HG03139 (cell line): ENCODE data around the gene S100PBP.

ENCODE experiments used
- ATAC-seq: cut with Tn5 transposase; IDR thresholded peaks from one replicate; pipeline ENCODE4 v1.9.1; 2021; ENCODE audit not compliant: unreplicated experiment

Gene S100PBP

DNA sequence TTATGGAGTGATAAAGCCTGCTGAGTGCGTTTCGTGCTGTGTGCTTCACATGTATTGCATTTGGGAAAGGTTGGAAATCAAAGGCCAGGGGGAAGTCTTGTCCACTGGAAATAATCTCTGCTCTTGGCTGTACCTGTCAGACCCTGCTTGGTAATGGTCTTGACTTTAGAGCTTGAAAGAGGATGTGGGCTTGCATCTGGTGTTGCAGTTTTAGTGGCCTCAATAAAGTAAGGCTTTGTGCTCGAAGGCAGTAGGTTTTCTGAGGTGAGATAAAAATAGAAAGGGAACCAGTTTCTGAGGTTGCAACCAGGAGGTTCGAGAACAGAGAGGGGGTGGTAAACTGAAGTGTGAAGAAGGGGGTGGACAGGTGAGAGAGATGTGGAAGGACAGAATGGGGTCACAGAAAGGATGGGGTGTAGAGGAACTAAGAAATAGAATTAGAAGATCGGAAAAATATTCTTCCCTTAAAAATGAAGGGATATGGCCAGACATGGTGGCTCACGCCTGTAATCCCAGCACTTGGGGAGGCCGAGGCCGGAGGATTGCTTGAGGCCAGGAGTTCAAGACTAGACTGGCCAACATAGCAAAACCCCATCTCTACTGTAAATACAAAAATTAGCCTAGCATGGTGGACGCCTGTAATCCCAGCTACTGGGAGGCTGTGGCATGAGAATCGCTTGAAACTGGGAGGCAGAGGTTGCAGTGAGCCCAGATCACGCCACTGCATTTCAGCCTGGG is 1.5 kb downstream of the S100PBP start:
- peak; percentile 33 for ATAC-seq

DNA sequence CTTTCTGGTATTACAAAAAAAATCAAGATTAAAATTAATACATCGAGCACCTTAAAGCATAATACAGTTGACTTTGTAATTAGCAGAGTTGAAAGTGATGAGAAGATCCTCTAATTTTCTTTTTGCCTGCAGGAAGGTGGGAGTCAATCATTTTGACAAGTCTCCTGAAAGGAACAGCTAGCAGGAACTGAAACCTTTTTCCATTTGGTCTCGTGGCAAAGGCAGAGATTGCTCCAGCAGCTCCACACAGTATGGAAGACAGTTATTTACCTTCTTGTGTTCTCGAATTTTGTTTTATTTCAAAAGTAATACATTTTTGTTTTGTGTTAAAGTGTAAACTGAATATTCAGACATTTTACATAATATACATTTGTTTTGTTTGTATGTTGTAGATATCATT is 7.7 kb downstream of the S100PBP start:
- ATAC-seq, result no peak

DNA sequence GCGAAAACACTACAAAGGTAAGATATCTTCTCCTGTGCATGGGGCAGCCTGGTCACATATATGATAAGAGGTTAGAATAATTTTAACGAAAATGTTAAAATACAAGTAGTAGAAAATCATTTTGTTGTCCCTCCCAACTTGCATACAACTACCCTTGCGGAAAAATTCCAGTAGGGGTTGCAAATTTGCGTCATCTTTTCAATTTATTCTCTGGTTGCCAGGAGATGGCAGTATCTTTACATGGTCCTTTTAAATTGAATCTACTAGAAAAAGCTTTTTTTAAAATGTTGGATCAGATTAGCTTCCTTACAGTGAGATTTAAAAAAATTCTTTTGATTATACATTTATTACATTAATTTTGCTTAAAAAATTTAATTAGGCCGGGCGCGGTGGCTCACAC is 10.9 kb downstream of the S100PBP start:
- no peak for ATAC-seq

DNA sequence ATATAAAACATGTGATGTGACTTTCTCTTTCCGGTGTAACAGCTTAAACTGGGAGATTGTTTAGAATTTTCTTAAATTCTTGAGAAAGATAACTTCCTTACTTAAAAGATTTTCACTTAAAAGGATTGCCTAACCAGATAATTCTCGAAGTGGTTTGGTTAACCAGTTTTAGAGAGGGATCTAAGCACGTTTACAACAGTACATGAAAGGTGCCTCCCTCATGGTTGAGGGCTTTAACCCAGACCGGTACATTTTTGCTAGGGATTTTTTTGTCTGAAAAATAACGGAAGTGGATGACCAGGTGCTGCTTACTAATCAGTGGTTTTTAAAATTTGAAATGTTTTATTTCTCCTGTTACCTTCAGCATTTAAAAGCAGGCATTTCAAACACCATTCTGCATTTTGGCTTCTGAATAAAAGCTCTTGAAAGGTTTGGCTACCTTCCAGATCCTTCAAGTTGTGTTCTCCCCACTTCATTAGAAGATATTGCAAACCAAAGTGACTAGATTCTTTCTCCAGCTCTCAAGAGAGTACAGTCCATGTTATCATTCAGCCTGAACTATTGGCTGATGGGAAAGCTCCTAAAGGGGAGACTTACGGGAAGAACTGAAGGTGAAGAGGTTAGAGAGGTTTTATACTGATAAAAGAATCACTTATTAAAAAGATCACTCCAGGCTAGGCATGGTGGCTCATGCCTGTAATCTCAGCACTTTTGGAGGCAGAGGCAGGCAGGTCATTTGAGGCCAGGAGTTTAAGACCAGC is 12.8 kb downstream of the S100PBP start:
- no peak for ATAC-seq

DNA sequence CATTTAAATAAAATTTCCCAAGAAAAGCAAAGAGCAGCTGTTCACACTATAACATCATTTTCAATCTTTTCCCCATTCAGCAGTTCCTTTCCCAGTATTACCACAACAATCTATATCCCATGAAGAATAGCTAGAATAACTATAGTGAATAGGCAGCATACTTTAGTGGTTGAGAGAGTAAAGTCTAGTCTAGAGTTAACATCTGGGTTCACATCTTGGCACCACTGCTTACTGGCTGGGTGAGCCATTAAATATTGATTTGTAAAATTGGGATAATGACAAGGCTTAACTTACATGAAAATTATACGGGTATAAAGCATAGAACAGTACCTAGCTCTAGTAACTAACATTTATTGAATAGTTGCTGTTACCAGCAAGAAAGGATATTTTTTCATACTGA is 14.4 kb downstream of the S100PBP start:
- no peak for ATAC-seq

DNA sequence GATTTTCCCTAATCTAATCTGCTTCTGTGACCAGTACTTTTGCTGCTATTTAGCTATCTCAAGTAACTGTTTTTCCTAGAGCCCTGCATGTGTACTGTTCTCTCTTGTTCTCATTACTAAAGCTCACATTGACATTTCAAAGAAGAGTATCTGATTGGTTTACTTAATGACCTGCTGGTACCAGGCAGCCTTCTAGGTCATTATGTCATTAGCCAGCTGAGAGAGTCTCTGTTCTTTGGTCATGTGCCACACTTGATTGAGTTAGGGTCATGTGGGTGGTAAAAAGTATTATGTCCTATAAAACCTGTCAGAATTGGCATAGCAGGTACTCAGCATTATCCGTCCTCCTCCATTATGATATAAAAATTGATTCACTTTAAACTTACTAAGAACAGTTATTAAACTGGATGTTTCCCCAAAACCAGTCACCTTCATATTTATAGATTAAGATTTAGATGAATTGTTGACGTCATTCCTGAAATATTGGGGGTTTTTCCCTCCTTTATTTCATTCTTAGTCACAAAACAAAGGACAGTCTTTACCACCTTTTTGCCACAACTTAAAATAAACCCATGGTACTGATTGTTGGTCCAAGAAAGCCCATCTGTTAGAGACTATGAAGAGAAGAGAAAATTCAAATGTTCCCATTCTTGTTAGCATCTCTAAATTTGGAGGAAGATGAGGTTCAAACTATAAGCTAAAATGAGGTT is 31.1 kb downstream of the S100PBP start:
- ATAC-seq, result no peak

DNA sequence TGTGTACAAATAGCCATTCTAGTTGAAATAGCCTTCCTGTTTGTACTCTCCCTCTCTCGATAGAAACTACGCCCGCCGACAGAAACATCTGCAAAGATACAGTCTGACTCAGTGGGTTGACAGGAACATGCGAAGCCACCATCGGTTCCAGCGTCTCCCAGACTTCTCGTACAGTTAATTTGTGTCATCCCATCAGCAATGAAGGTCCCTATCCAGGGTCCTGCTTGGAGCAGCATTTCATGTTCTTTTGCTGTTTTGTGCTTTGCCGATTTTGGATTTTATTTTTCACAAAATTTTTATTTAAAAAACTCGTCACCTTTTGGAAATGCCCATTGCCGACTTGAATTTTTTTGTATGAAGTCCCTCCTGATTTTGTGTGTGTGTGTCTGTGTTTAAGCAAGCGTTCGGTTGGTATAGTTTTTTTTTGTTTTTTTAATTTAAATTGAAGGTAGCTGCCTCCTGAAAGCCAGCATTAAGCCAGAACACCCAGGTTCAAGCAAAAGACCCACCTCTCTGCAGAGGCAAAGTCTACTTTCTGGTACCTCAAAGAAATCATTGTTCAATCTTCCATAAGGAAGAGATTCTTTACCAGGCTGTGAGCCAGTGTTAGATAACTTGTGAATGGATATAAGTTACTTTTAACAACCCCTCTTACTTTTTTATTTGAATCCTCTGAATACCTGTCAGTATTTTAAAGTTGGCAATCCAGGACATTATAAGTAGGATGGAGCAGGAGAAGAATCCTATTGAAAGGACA is 38.6 kb downstream of the S100PBP start:
- no peak for ATAC-seq

DNA sequence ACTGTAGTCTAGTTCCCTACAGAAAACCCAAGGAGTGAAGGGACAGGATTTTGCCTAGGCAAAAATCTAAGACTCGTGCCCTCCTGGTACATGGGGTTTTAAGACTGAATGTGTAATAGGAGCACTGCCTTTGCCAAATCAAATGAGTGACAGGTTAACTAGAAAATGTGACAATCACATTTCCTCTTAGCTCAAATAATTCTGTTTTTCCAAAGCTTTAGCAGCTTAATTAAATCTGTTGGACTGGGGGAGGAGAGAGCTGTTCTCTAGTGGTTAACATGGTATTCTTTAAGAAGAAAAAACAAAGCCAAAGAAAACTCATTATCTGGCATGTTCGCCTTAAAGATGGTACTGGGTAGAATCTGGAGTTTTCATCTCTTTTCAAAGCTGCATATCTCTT is 40.7 kb downstream of the S100PBP start:
- ATAC-seq, result no peak

DNA sequence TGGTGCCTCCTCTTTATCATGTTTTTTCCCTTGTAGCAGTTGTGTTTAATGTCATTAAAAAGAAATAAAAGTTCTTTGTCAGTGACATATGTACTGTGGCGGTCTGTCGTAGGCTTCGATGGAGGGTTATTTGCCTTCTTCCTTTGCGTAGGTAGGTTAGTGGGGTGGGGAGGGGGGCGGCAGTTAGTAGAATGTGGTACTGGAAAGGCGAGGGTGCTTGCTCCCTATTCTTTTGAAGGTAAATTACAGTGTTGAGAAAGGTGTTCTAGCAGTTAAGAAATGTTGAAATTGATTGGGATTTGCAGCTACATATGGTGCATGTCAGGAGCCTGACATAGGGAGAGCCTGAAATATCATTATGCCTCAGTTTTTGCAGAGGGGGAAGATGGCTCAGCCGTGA is 41.3 kb downstream of the S100PBP start:
- ATAC-seq, result no peak

DNA sequence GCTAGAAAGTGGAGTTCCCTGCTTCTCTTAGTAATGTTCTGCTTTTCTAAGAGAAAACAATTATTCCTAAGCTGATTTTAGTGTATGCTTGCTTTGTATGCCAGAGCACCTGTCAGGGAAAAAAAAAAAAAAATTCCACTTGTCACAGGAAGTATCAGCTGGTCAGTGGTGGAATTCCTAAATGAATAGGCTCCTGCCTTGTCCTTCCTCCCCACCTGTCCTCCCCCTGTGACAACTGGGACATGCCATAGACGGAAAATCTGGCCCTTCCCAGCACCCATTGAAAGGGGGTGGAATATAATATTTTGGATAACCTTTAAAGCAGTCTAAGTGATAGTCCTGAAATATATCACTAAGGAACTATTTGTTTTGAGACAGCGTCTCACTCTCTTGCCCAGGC is 42.5 kb downstream of the S100PBP start:
- ATAC-seq, result no peak

DNA sequence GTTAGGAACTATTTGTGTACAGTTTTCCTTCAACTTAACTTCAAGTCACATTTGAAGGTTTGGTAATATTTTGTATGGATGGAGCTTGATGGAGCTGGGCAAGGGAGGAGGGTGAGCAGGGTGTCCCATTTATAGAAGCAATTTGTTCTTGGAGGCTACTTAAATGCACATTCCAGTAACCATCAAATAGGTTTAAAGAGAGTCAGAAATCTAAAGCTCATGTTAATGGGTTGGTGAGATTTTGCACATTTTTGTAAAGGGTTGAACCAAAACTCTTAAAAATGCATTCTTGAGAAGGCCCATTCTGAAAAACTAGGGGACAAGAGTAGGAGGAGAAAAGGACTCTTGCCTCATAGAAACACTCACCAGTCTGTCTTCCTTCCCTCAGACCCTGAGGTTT is 43.1 kb downstream of the S100PBP start:
- ATAC-seq, result no peak

DNA sequence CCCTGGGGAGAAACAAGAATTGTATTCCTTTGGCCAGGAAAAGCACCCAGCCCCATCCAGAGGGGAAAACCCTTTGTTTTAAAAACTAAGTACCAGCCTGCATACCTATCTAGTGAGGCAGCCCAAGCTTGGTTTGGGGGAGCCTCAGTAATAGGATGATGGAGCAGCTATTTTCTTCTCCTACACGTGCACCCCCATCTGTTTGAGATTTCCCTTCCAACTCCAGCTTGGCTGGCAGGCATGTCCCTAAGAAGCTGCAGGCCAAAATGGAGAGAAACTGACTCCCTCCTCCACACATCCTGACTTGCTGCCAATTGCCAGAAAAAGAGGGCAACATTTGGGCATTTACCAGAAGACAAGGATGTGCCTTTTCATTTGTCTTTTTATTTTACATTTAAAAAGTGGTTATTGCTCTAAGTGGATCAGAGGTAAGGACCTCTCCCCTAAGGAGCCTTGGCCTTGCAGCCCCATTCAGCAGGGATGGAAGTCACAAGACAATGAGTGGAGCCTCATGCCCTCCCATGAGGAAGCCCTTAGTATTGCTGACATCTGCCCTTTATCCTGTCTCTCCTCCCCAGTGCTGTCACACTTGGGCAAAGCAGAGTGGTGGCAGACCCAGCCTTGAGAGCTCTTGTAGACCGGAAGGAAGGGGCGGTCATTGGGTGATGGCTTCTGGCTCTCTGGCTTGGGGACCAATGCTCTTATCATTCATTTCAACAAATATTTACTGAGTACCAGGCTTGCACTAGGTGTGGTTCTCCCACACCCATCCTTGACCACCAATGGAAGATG is 44.6 kb downstream of the S100PBP start:
- no peak for ATAC-seq

DNA sequence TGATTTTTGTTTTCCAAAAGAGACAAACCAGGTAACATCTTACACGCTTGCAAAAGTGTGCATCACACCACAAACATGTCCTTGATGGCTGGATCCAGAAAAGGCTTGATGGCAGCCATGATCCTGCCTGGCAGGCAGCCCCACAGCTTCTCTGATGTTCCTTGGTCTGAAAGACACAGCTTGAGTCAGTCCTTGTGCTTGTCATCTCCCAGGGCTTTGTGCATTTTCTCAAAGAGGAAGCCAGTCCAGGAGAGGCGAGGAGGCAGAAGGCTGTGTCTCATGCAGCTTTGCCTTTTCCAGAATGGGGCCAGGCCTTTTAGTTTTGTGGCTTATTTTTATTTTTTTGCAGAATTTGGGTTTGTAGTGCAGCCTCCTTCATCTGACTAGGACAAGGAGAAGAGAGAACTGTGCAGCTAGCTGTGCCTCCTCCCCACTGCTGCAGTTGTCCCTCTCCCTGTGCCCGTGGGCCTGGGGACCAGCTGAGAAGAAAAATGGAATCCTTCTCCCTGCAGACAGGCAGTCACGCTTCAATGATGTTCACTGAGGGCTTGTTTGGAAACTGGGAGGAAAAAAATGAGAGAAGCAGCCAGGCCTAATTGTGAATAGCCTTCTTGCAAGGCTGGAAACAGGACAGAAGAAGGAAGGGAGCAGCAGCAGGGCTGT is 45.9 kb downstream of the S100PBP start:
- no peak for ATAC-seq

DNA sequence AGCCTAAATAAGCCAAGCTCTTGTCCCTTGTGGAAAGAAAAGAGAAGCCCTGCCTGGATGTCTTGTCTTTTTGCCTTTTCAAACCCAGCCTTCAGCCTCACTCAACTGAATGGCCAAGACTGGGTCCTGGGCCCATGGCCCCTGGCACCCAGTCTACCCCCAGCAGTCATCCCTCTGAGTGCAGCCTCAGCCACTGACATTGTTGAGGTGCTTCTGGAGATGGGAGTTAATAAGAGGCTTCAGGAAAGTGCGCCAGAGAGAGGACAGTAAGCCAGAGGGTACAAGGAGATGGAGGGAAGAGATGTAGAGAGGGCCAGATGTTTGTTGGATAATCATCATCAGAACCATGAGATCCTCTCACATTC is 46.4 kb downstream of the S100PBP start:
- ATAC-seq, result no peak

DNA sequence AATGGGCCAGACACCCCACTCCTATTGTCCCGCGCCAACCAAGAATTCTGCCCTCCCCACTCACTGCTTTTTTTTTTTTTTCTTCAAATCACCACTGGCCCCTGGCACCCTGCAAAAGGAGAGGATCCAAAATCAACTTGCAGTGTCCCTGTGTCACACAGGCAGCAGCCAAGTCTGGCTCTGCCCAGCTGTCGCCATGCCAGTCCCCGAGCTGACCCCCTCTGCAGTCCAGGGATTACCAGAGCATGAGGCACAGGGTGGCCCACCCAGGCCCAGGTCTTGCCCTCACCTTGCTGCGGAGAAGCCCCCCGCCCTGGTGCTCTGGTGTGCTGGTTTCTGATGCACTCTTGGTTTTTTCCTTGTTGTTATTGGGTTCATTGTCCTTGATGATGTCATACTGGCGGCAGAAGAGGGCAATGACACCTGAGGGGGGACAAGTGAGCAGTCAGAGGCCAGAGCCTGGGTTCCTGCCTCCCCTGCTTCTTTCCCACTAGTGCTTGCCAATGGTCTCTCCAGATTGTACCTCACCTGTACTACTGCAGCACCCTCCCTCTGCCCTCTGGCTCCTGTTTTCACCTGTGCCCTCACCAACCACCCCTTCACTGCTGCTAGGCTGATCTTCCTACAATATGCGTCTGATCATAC is 47.0 kb downstream of the S100PBP start:
- no peak for ATAC-seq

DNA sequence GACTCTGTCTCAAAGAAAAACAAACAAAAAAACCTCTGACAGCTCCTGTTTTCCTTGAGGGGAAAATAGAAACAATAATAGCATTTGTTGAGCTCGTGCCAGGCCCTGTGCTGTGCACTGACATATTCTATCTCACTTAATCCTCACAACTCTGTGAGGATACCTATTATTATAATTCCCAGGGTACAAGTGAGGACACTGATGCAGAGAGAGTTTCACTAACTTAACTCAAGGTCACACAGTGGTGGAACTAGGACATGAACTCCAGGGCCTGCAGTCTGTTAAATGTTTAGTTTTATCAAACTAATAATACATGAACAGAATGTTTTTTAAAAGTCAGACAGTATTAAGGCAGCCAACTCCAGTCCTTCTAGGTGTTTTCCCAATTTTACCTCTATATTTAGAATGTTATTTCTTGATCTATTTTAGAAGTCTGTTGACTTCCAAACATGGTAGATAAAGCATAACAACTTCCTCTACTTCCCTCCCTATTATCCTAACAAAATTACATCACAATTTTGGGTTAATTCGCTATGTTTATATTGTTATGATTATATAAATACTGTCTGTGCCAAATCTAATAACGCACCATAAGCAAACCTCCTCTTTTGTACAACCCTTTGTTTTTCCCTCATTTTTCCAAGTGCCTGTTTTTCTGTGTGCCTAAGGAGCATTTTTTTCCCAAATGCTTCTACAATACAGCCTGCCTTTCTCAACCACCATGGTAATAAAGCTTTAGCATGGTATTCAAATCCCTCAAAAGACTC is 48.4 kb downstream of the S100PBP start:
- no peak for ATAC-seq

DNA sequence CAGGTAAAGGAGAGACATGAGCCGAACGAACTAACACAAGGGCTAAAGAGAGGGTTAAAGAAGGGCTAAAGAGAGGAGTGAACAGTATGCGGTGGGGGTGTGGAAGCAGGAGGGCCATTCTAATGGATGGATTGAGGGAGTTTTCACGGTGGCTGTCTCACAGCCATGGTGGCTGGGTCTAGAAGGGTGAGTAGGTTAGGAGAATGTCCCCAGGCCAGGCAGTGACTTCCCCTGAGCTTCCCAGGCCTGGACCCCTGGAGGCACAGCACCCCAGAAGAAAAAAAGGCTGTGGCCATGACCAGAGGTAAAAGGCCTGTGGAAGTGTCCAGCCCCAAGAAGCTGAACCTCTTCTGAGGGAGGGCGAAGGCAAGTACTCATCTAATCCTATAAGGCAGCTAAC is 49.7 kb downstream of the S100PBP start:
- ATAC-seq, result no peak

DNA sequence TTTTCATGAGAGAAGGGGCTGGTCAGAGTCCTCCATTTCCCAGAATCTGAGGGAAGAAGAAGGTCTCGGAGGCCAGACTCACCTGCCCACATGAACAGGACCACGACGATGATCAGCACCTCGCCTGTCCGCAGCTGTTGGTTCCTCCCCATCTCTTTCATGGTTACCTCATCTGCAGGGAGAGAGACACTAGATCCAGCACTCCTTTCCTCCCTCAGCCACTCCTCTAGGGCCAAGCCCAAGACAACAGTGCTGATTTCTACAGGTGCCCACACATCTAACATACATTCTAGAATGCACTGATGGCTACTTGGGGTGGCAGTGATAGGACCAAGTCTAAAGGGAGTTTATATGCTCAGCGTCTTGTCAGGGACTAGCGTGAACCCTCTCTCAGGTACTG is 50.2 kb downstream of the S100PBP start:
- ATAC-seq, result no peak

DNA sequence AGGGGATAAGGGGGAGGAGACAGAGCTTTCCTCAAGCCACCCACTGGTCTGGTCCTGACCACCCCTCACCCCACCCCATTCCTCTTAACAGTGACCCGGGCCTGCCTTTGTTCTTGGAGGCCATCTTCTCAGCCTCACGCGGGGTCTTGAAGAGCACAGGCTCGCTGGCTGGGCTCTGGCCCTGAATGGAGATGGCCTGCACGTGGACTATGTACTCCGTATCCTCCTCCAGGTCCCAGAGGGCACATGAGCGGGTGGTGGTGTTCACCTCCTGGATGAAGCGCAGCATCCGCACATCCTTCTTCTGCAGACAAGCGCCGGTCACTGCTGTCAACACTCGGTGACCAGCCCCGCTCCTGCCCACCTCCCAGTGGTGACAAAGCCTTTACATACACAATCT is 50.6 kb downstream of the S100PBP start:
- no peak for ATAC-seq
